ENCODE data around the gene PEAK3.

- TF ChIP-seq, protein P1, sequence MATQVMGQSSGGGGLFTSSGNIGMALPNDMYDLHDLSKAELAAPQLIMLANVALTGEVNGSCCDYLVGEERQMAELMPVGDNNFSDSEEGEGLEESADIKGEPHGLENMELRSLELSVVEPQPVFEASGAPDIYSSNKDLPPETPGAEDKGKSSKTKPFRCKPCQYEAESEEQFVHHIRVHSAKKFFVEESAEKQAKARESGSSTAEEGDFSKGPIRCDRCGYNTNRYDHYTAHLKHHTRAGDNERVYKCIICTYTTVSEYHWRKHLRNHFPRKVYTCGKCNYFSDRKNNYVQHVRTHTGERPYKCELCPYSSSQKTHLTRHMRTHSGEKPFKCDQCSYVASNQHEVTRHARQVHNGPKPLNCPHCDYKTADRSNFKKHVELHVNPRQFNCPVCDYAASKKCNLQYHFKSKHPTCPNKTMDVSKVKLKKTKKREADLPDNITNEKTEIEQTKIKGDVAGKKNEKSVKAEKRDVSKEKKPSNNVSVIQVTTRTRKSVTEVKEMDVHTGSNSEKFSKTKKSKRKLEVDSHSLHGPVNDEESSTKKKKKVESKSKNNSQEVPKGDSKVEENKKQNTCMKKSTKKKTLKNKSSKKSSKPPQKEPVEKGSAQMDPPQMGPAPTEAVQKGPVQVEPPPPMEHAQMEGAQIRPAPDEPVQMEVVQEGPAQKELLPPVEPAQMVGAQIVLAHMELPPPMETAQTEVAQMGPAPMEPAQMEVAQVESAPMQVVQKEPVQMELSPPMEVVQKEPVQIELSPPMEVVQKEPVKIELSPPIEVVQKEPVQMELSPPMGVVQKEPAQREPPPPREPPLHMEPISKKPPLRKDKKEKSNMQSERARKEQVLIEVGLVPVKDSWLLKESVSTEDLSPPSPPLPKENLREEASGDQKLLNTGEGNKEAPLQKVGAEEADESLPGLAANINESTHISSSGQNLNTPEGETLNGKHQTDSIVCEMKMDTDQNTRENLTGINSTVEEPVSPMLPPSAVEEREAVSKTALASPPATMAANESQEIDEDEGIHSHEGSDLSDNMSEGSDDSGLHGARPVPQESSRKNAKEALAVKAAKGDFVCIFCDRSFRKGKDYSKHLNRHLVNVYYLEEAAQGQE (IDR thresholded peaks at IDR 0.05; ENCODE audit: borderline replicate concordance), result no peak
- TF ChIP-seq, protein P1 (CRISPR knock-in tag; IDR thresholded peaks at IDR 0.05; ENCODE audit: low read depth), result no peak
- TF ChIP-seq ZNF655 (CRISPR knock-in tag; IDR thresholded peaks at IDR 0.05) (no peak), ZNF384 (IDR thresholded peaks at IDR 0.05; ENCODE audit: low read depth, low read length) (no peak), ZNF324 (CRISPR knock-in tag; IDR thresholded peaks at IDR 0.05) (no peak)
Observed at GRCh38 chr19:2328401-2329148, 46.6 kb upstream of the PEAK3 start, which contains the start of the genes LSM7 and SPPL2B.
